A549 (cell line): ENCODE results near the gene NTNG1.

ENCODE experiments used
- CTCF ChIP-seq: fragments of >200 bp; sonication (Bioruptor Twin); formaldehyde crosslinking; IDR thresholded peaks from 3 replicates; pipeline ENCODE4 v1.5.1; 2016
- FOSB ChIP-seq: fragments of 250-450 bp; sonication (Bioruptor Pico); IDR thresholded peaks from 2 replicates; pipeline ENCODE4 v1.5.0; 2020; ENCODE audit warnings: mild to moderate bottlenecking, moderate library complexity
- JUNB ChIP-seq: fragments of >200 bp; sonication (Bioruptor Twin); formaldehyde crosslinking; IDR thresholded peaks from 2 replicates; pipeline ENCODE4 v1.6.1; 2016
- MYC ChIP-seq: IDR thresholded peaks from 2 replicates; pipeline ENCODE4 v1.6.1; 2012; ENCODE audit warnings: mild to moderate bottlenecking, inconsistent platforms, low read length, improper control_type of control experiment, borderline replicate concordance
- NPAS2 ChIP-seq: fragments of 250-450 bp; sonication (Bioruptor Pico); IDR thresholded peaks from 2 replicates; pipeline ENCODE4 v1.8.0; 2022; ENCODE audit warnings: mild to moderate bottlenecking, moderate library complexity, borderline replicate concordance
- NR3C1 ChIP-seq: fragments of >200 bp; sonication (Bioruptor Twin); formaldehyde crosslinking; IDR thresholded peaks from 3 replicates; pipeline ENCODE4 v1.6.1; 2017
- PBX3 ChIP-seq: IDR thresholded peaks from 2 replicates; pipeline ENCODE4 v1.6.1; 2012
- POLR2A ChIP-seq: IDR thresholded peaks from 2 replicates; pipeline ENCODE4 v1.6.1; 2012; ENCODE audit warnings: mild to moderate bottlenecking, low read length
- RARB ChIP-seq: fragments of 250-450 bp; sonication (Bioruptor Pico); IDR thresholded peaks from 2 replicates; pipeline ENCODE4 v1.8.0; 2021; ENCODE audit warnings: mild to moderate bottlenecking, moderate library complexity
- ZFP36 ChIP-seq: fragments of 450-650 bp; IDR thresholded peaks from 2 replicates; pipeline ENCODE4 v1.6.1; 2014; ENCODE audit warnings: borderline replicate concordance; ENCODE audit not compliant: partially characterized antibody

GRCh38 chr1:107343601-107344000 is 202.8 kb downstream of the NTNG1 start:
- no peak for TF ChIP-seq JUNB
- no peak for TF ChIP-seq NPAS2
- TF ChIP-seq CTCF = no peak
- no peak for TF ChIP-seq ZFP36
- TF ChIP-seq FOSB (CRISPR knock-in tag) = no peak
- TF ChIP-seq NR3C1 = no peak
- no peak for TF ChIP-seq POLR2A
- no peak for TF ChIP-seq RARB (CRISPR knock-in tag)
- no peak for TF ChIP-seq MYC
- no peak for TF ChIP-seq PBX3
